ENCODE results near the gene PSMB9.

The PSMB9 gene

GRCh38 chr6:32895006-32895345 is 41.0 kb downstream of the PSMB9 start:
- no peak for TF ChIP-seq CTCF (IDR thresholded peaks at IDR 0.05; ENCODE audit: insufficient read depth, low read depth, low read length, missing control alignments)
- peak overlapping the region; percentile 92 for H3K4me3 ChIP-seq (ENCODE audit: low read length)
- DNase-seq (ENCODE audit: low read depth): peak; percentile 8

GRCh38 chr6:32903952-32904351 is 50.0 kb downstream of the PSMB9 start:
- no peak for TF ChIP-seq CTCF (IDR thresholded peaks at IDR 0.05; ENCODE audit: insufficient read depth, low read depth, low read length, missing control alignments)
- DNase-seq (ENCODE audit: low read depth): no peak
- H3K4me3 ChIP-seq (ENCODE audit: low read length): no peak overlapping the region

- no peak overlapping the region for H3K4me3 ChIP-seq (ENCODE audit: low read length)
- TF ChIP-seq CTCF (IDR thresholded peaks at IDR 0.05; ENCODE audit: insufficient read depth, low read depth, low read length, missing control alignments): no peak
- DNase-seq (ENCODE audit: low read depth): no peak
Measured at GRCh38 chr6:32905078-32905477, 51.1 kb downstream of the PSMB9 start.

GRCh38 chr6:32906539-32906938 is 52.5 kb downstream of the PSMB9 start:
- no peak overlapping the region for H3K4me3 ChIP-seq (ENCODE audit: low read length)
- TF ChIP-seq CTCF (IDR thresholded peaks at IDR 0.05; ENCODE audit: insufficient read depth, low read depth, low read length, missing control alignments): no peak
- peak; percentile 42 for DNase-seq (ENCODE audit: low read depth)

GRCh38 chr6:32908897-32909296 is 54.9 kb downstream of the PSMB9 start:
- no peak for DNase-seq (ENCODE audit: low read depth)
- no peak overlapping the region for H3K4me3 ChIP-seq (ENCODE audit: low read length)
- TF ChIP-seq CTCF (IDR thresholded peaks at IDR 0.05; ENCODE audit: insufficient read depth, low read depth, low read length, missing control alignments): no peak

All from epithelial cell of esophagus (primary cell).